H9 (cell line): ENCODE measurements around the gene B4GALT6. TPM values are rescaled to one million over a fixed set of nuclear protein-coding genes. Genes with fewer than 3 reads are reported as not detected.

Experiments
- DNase-seq: peaks from one replicate; pipeline ENCODE4 v3.0.0-alpha.2; 2017
- H2AFZ ChIP-seq: one replicate; pipeline ENCODE4 v1.6.1; 2013; ENCODE audit warnings: mild to moderate bottlenecking, low read length, control low read depth, moderate library complexity
- H2AK5ac ChIP-seq: 2 replicates; pipeline ENCODE4 v1.6.1; 2013; ENCODE audit warnings: low read length, control low read depth, mixed read lengths; ENCODE audit not compliant: insufficient read length
- H2BK120ac ChIP-seq: one replicate; pipeline ENCODE4 v1.6.1; 2013; ENCODE audit warnings: low read depth, mild to moderate bottlenecking, low read length, control low read depth, inconsistent platforms; ENCODE audit not compliant: poor library complexity, severe bottlenecking
- H2BK12ac ChIP-seq: 2 replicates; pipeline ENCODE4 v1.6.1; 2013; ENCODE audit warnings: low read length, control low read depth, mixed read lengths, low read depth; ENCODE audit not compliant: insufficient read length
- H2BK15ac ChIP-seq: 2 replicates; pipeline ENCODE4 v1.6.1; 2013; ENCODE audit warnings: low read depth, low read length, control low read depth
- H2BK20ac ChIP-seq: one replicate; pipeline ENCODE4 v1.6.1; 2013; ENCODE audit warnings: low read depth, mild to moderate bottlenecking, low read length, control low read depth, inconsistent platforms; ENCODE audit not compliant: poor library complexity, severe bottlenecking
- H2BK5ac ChIP-seq: 2 replicates; pipeline ENCODE4 v1.6.1; 2013; ENCODE audit warnings: low read length, control low read depth, mixed read lengths; ENCODE audit not compliant: insufficient read length
- H3K14ac ChIP-seq: 2 replicates; pipeline ENCODE4 v1.6.1; 2013; ENCODE audit warnings: low read length, control low read depth; ENCODE audit not compliant: insufficient read depth
- H3K18ac ChIP-seq: 2 replicates; pipeline ENCODE4 v1.6.1; 2013; ENCODE audit warnings: low read depth, mild to moderate bottlenecking, mixed read lengths, low read length, control low read depth; ENCODE audit not compliant: insufficient read length
- H3K23ac ChIP-seq: 2 replicates; pipeline ENCODE4 v1.6.1; 2013; ENCODE audit warnings: low read length, control low read depth, mixed read lengths, low read depth; ENCODE audit not compliant: insufficient read length
- H3K23me2 ChIP-seq: 2 replicates; pipeline ENCODE4 v1.6.1; 2013; ENCODE audit warnings: low read depth, mild to moderate bottlenecking, mixed read lengths, low read length, control low read depth; ENCODE audit not compliant: insufficient read length, poor library complexity, severe bottlenecking
- H3K27ac ChIP-seq: 2 replicates; pipeline ENCODE4 v1.5.1; 2013; ENCODE audit warnings: low read length, control low read depth, mixed read lengths, low read depth; ENCODE audit not compliant: insufficient read length
- H3K27me3 ChIP-seq: 2 replicates; pipeline ENCODE4 v1.6.1; 2013; ENCODE audit warnings: low read length, control low read depth, inconsistent platforms; ENCODE audit not compliant: insufficient read depth
- H3K4ac ChIP-seq: 2 replicates; pipeline ENCODE4 v1.6.1; 2013; ENCODE audit warnings: low read depth, mild to moderate bottlenecking, control low read depth, inconsistent platforms, low read length, moderate library complexity
- H3K4me1 ChIP-seq: 2 replicates; pipeline ENCODE4 v1.6.1; 2013; ENCODE audit warnings: low read length, control low read depth, inconsistent platforms; ENCODE audit not compliant: insufficient read depth
- H3K4me2 ChIP-seq: 2 replicates; pipeline ENCODE4 v1.6.1; 2013; ENCODE audit warnings: low read length, control low read depth, mixed read lengths; ENCODE audit not compliant: insufficient read length, insufficient read depth
- H3K56ac ChIP-seq: 2 replicates; pipeline ENCODE4 v1.6.1; 2013; ENCODE audit warnings: low read depth, mild to moderate bottlenecking, mixed read lengths, low read length, control low read depth; ENCODE audit not compliant: insufficient read length
- H3K79me1 ChIP-seq: 2 replicates; pipeline ENCODE4 v1.6.1; 2013; ENCODE audit warnings: low read depth, mild to moderate bottlenecking, moderate library complexity, low read length, control low read depth, inconsistent platforms; ENCODE audit not compliant: insufficient read depth, poor library complexity, severe bottlenecking
- H3K79me2 ChIP-seq: 2 replicates; pipeline ENCODE4 v1.6.1; 2013; ENCODE audit warnings: low read length, control low read depth, inconsistent platforms; ENCODE audit not compliant: insufficient read depth
- H3K9ac ChIP-seq: 2 replicates; pipeline ENCODE4 v1.6.1; 2013; ENCODE audit warnings: low read length, control low read depth, mixed read lengths; ENCODE audit not compliant: insufficient read length; ENCODE audit errors: extremely low read depth
- H3K9me3 ChIP-seq: one replicate; pipeline ENCODE4 v1.6.1; 2013; ENCODE audit warnings: low read depth, low read length, inconsistent platforms; ENCODE audit not compliant: control insufficient read depth
- H3T11ph ChIP-seq: one replicate; pipeline ENCODE4 v1.6.1; 2013; ENCODE audit warnings: mild to moderate bottlenecking, low read length, control low read depth, inconsistent platforms
- H4K20me1 ChIP-seq: one replicate; pipeline ENCODE4 v1.6.1; 2013; ENCODE audit not compliant: control insufficient read depth, insufficient read length, insufficient read depth
- H4K5ac ChIP-seq: 2 replicates; pipeline ENCODE4 v1.6.1; 2013; ENCODE audit warnings: low read depth, mild to moderate bottlenecking, mixed read lengths, low read length, control low read depth; ENCODE audit not compliant: insufficient read length
- H4K8ac ChIP-seq: replicated peaks from 2 replicates; pipeline ENCODE4 v1.6.1; 2013; ENCODE audit warnings: low read length, control low read depth, mixed read lengths, low read depth; ENCODE audit not compliant: insufficient read length
- H4K91ac ChIP-seq: 2 replicates; pipeline ENCODE4 v1.6.1; 2013; ENCODE audit warnings: low read depth, mild to moderate bottlenecking, moderate library complexity, mixed read lengths, low read length, control low read depth; ENCODE audit not compliant: insufficient read length
- H3K27ac Mint-ChIP-seq, 3 experiments: 2 replicates in 2 of 3; 3 replicates in 1 of 3; pipeline ENCODE4 v1.8.0; 2020 to 2021; ENCODE audit warnings: mixed read lengths in 3 of 3, mild to moderate bottlenecking in 1 of 3, moderate library complexity in 1 of 3
- H3K27me3 Mint-ChIP-seq: 2 replicates; pipeline ENCODE4 v1.8.0; 2021; ENCODE audit warnings: low read depth, mild to moderate bottlenecking, moderate library complexity, mixed read lengths
- H3K36me3 Mint-ChIP-seq, 3 experiments: 2 replicates in 2 of 3; 3 replicates in 1 of 3; pipeline ENCODE4 v1.8.0; 2020 to 2021; ENCODE audit warnings: low read depth in 3 of 3, mixed read lengths in 3 of 3; ENCODE audit not compliant: insufficient read depth in 1 of 3
- H3K4me1 Mint-ChIP-seq, 2 experiments: 2 replicates each; pipeline ENCODE4 v1.8.0; 2020; ENCODE audit warnings: mixed read lengths in 2 of 2
- H3K4me3 Mint-ChIP-seq, 2 experiments: 2 replicates in 1 of 2; 3 replicates in 1 of 2; pipeline ENCODE4 v1.8.0; 2020 to 2021; ENCODE audit warnings: mild to moderate bottlenecking in 2 of 2, mixed read lengths in 2 of 2, moderate library complexity in 1 of 2
- H3K9me3 Mint-ChIP-seq, 2 experiments: 2 replicates in 1 of 2; 3 replicates in 1 of 2; pipeline ENCODE4 v1.8.0; 2020; ENCODE audit warnings: mild to moderate bottlenecking in 2 of 2, mixed read lengths in 2 of 2, moderate library complexity in 1 of 2
- CTCF ChIP-seq: fragments of 200-600 bp; sonication (generic); conservative IDR thresholded peaks from 3 replicates; pipeline ENCODE4 v1.8.0; 2021; ENCODE audit warnings: antibody characterized with exemption, mild to moderate bottlenecking
- WGBS: extraction: QIAGEN DNeasy Blood & Tissue Kit; methylation state at CpG from one replicate; pipeline ENCODE4 v1.1.7; 2013; ENCODE audit warnings: missing lambda C conversion rate, low lambda C conversion rate, mixed read lengths; ENCODE audit not compliant: insufficient read length; ENCODE audit errors: extremely low coverage; 5-methylcytosine and 5-hydroxymethylcytosine counted together
- total RNA-seq: library from RNA; stranded (reverse); gene quantifications from 2 replicates; pipeline ENCODE4 v1.2.1, GENCODE V29; 2021

B4GALT6 gene
- total RNA-seq, 1 experiment from 2014 or later = 34.1 TPM

- Histone ChIP-seq H3T11ph (no peak overlapping the region), H2AFZ (no peak overlapping the region), H2BK120ac (no peak overlapping the region), H2BK5ac (no peak overlapping the region), H3K27me3 (no peaks in the 10 kb centered on the region), H4K91ac (no peak overlapping the region), H3K4me1 (no peaks in the 10 kb centered on the region), H2BK12ac (no peak overlapping the region), H3K4ac (no peak overlapping the region), H2AK5ac (no peak overlapping the region), H3K56ac (no peak overlapping the region), H4K20me1 (no peaks in the 10 kb centered on the region), H3K79me2 (no peaks in the 10 kb centered on the region), H3K79me1 (no peaks in the 10 kb centered on the region), H4K5ac (no peak overlapping the region), H3K14ac (no peak overlapping the region), H3K27ac (no peak overlapping the region), H3K23me2 (no peaks in the 10 kb centered on the region), H2BK20ac (no peak overlapping the region), H3K9me3 (no peaks in the 10 kb centered on the region), H2BK15ac (no peak overlapping the region), H4K8ac (no peak overlapping the region), H3K23ac (no peak overlapping the region), H3K18ac (no peak overlapping the region), H3K4me2 (no peak overlapping the region), H3K9ac (no peak overlapping the region)
- no peak for TF ChIP-seq CTCF
- Mint-ChIP-seq H3K4me3 (no peak overlapping the region), H3K4me1 (no peaks in the 10 kb centered on the region), H3K36me3 (no peaks in the 10 kb centered on the region), H3K27ac (no peak overlapping the region), H3K9me3 (no peaks in the 10 kb centered on the region), H3K27me3 (no peaks in the 10 kb centered on the region; the same call in 1 of the 2 replicates)
- DNase-seq = no peak
- no CpG with 5 or more reads among the region's 5 CpGs for WGBS
Measured at GRCh38 chr18:31595121-31595771, 89.1 kb downstream of the B4GALT6 start.
